ENCODE measurements around the gene DHRS7. TPM values are rescaled to one million over a fixed set of nuclear protein-coding genes. Genes with fewer than 3 reads are reported as not detected.

Gene DHRS7
- polyA plus RNA-seq, 2 of the 4 experiments (the other 2 are of a cell fraction): 75.4 to 97.5 TPM

DNA sequence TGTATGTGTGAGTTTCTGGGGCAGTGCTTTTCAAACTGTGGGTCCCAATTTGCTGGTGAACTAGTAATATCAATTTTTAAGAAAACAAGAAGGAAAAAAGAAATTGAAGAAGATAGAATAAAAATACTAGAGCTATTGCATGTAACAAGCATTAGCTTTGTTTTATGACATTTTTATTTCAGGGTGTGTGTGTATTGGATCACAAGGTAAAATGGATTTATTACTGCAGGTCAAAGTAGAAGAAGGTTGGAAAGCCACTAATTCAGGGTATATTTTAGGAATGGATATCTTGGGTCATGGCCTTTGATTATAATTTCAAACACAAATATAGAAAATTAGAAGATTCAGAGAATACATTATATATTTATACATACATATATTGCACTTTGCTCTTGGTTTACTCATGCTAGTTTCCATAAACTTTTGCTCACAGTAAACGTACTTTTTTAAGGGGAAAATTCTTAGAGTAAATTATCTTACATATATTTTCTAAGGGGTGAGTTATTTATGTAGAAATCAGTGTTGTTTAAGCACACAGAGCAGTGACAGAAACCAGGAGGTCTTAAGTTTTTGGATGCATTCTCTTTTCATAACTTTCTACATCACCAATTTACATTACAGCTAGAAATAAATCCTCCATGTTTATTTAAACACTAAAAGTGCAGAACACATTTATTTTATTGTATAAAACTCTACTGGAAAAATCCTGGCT is 49.4 kb upstream of the DHRS7 start:
- H3K4me1 ChIP-seq: no peaks in the 10 kb centered on the region
- DNase-seq (ENCODE audit: low read depth in 1 of 2, low spot score in 1 of 2) (no peak), ATAC-seq (no peak), FAIRE-seq (no peak)
- no peak overlapping the region for H3K27ac ChIP-seq
- CTCF ChIA-PET: interaction anchor here (0.9 kb wide), 1 partner anchor 117 kb away, joined by 3 read pairs; no protein-coding TSS in a partner anchor
- no peaks in the 10 kb centered on the region for H3K9me3 ChIP-seq
- POLR2A ChIA-PET: no interaction called here
- H3K4me3 ChIP-seq: no peak overlapping the region
- 0% methylated on average over 1 of the region's 1 CpG for whole genome bisulfite sequencing (ENCODE audit: missing lambda C conversion rate)
- H3K4me2 ChIP-seq: no peak overlapping the region
- TF ChIP-seq RCOR1 (IDR thresholded peaks at IDR 0.05; ENCODE audit: low read depth, low read length): no peak
- no peak for TF ChIP-seq CBX8 (IDR thresholded peaks at IDR 0.05)
- TF ChIP-seq, protein P1, sequence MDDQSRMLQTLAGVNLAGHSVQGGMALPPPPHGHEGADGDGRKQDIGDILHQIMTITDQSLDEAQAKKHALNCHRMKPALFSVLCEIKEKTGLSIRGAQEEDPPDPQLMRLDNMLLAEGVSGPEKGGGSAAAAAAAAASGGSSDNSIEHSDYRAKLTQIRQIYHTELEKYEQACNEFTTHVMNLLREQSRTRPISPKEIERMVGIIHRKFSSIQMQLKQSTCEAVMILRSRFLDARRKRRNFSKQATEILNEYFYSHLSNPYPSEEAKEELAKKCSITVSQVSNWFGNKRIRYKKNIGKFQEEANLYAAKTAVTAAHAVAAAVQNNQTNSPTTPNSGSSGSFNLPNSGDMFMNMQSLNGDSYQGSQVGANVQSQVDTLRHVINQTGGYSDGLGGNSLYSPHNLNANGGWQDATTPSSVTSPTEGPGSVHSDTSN (IDR thresholded peaks at IDR 0.05): no peak
- TF ChIP-seq GATA3 (IDR thresholded peaks at IDR 0.05; ENCODE audit: borderline replicate concordance): no peak
- no peak for TF ChIP-seq KDM5A (IDR thresholded peaks at IDR 0.05)
- no peak for TF ChIP-seq ZNF302 (CRISPR knock-in tag; IDR thresholded peaks at IDR 0.05)
- TF ChIP-seq EP300 (IDR thresholded peaks at IDR 0.05): no peak
- TF ChIP-seq, protein P2, sequence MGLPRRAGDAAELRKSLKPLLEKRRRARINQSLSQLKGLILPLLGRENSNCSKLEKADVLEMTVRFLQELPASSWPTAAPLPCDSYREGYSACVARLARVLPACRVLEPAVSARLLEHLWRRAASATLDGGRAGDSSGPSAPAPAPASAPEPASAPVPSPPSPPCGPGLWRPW (IDR thresholded peaks at IDR 0.05): no peak
- no peak for TF ChIP-seq NR3C1 (IDR thresholded peaks at IDR 0.05)
- TF ChIP-seq, protein P3, sequence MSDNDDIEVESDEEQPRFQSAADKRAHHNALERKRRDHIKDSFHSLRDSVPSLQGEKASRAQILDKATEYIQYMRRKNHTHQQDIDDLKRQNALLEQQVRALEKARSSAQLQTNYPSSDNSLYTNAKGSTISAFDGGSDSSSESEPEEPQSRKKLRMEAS (IDR thresholded peaks at IDR 0.05): no peak
- TF ChIP-seq SREBF2 (IDR thresholded peaks at IDR 0.05): no peak
- TF ChIP-seq SMC3 (IDR thresholded peaks at IDR 0.05): no peak
- TF ChIP-seq ESRRA (IDR thresholded peaks at IDR 0.05; ENCODE audit: borderline replicate concordance, low read length): no peak
- no peak for TF ChIP-seq FOSB (CRISPR knock-in tag; IDR thresholded peaks at IDR 0.05)
- TF ChIP-seq, protein P4, sequence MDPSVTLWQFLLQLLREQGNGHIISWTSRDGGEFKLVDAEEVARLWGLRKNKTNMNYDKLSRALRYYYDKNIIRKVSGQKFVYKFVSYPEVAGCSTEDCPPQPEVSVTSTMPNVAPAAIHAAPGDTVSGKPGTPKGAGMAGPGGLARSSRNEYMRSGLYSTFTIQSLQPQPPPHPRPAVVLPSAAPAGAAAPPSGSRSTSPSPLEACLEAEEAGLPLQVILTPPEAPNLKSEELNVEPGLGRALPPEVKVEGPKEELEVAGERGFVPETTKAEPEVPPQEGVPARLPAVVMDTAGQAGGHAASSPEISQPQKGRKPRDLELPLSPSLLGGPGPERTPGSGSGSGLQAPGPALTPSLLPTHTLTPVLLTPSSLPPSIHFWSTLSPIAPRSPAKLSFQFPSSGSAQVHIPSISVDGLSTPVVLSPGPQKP (IDR thresholded peaks at IDR 0.05; ENCODE audit: low read depth, low read length): no peak
- TF ChIP-seq CHD4 (IDR thresholded peaks at IDR 0.05; ENCODE audit: borderline replicate concordance): no peak
- TF ChIP-seq JUNB (IDR thresholded peaks at IDR 0.05): no peak

DNA sequence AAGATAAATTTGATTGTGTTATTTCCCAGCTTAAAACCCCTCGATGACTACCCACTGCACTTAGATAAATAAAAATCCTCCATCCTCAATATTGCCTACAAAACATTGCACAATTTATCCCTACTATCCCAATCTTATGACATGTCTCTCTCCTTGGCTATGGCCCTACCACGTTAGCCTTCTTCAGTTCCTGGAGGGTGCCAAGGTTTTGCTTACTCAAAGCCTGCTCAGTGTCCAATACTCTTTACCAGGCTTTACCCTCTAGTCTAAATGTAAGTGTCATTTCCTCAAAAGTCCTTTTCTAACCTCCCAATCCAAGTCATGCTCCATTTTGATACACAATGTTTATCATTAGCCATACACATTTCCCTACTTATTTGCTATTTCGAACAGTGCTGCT is 48.8 kb upstream of the DHRS7 start:
- Histone ChIP-seq H3K4me3 (no peak overlapping the region), H3K9me3 (no peaks in the 10 kb centered on the region), H3K4me2 (no peak overlapping the region), H3K27ac (no peak overlapping the region), H3K4me1 (no peaks in the 10 kb centered on the region)
- ATAC-seq (no peak), DNase-seq (ENCODE audit: low read depth in 1 of 2, low spot score in 1 of 2) (no peak), FAIRE-seq (no peak)
- WGBS (ENCODE audit: missing lambda C conversion rate): 21% methylated on average over 3 of the region's 3 CpGs
- TF ChIP-seq, protein P1 (IDR thresholded peaks at IDR 0.05): no peak
- no peak for TF ChIP-seq CEBPB (IDR thresholded peaks at IDR 0.05)
- TF ChIP-seq FOXS1 (CRISPR knock-in tag; IDR thresholded peaks at IDR 0.05): no peak
- no peak for TF ChIP-seq MAFK (IDR thresholded peaks at IDR 0.05; ENCODE audit: partially characterized antibody)
- TF ChIP-seq ZSCAN20 (CRISPR knock-in tag; IDR thresholded peaks at IDR 0.05): no peak
- TF ChIP-seq JUN (IDR thresholded peaks at IDR 0.05): no peak
- TF ChIP-seq, protein P2 (IDR thresholded peaks at IDR 0.05): no peak
- TF ChIP-seq, protein P5, sequence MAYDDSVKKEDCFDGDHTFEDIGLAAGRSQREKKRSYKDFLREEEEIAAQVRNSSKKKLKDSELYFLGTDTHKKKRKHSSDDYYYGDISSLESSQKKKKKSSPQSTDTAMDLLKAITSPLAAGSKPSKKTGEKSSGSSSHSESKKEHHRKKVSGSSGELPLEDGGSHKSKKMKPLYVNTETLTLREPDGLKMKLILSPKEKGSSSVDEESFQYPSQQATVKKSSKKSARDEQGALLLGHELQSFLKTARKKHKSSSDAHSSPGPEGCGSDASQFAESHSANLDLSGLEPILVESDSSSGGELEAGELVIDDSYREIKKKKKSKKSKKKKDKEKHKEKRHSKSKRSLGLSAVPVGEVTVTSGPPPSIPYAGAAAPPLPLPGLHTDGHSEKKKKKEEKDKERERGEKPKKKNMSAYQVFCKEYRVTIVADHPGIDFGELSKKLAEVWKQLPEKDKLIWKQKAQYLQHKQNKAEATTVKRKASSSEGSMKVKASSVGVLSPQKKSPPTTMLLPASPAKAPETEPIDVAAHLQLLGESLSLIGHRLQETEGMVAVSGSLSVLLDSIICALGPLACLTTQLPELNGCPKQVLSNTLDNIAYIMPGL (CRISPR knock-in tag; IDR thresholded peaks at IDR 0.05; ENCODE audit: borderline replicate concordance): no peak
- no peak for TF ChIP-seq FOSL2 (IDR thresholded peaks at IDR 0.05)
- TF ChIP-seq FOSL2 (CRISPR knock-in tag; IDR thresholded peaks at IDR 0.05): no peak
- TF ChIP-seq KDM5A (IDR thresholded peaks at IDR 0.05): no peak
- TF ChIP-seq RARB (CRISPR knock-in tag; IDR thresholded peaks at IDR 0.05): no peak
- no peak for TF ChIP-seq HOXB5 (CRISPR knock-in tag; IDR thresholded peaks at IDR 0.05)
- TF ChIP-seq CBX8 (IDR thresholded peaks at IDR 0.05): no peak
- TF ChIP-seq, protein P6, sequence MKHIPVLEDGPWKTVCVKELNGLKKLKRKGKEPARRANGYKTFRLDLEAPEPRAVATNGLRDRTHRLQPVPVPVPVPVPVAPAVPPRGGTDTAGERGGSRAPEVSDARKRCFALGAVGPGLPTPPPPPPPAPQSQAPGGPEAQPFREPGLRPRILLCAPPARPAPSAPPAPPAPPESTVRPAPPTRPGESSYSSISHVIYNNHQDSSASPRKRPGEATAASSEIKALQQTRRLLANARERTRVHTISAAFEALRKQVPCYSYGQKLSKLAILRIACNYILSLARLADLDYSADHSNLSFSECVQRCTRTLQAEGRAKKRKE (CRISPR knock-in tag; IDR thresholded peaks at IDR 0.05; ENCODE audit: low read depth): no peak
- no peak for TF ChIP-seq ZC3H11A (IDR thresholded peaks at IDR 0.05)
- TF ChIP-seq HOXA7 (CRISPR knock-in tag; IDR thresholded peaks at IDR 0.05): no peak
- ChIA-PET POLR2A (no interaction called here), CTCF (no interaction called here)

All from A549 (cell line).